IMR-90 (cell line): ENCODE measurements around the gene ZNF408. TPM values are rescaled to one million over a fixed set of nuclear protein-coding genes. Genes with fewer than 3 reads are reported as not detected.

ENCODE experiments used
- ATAC-seq: fragments of 200-7000 bp; cut with Tn5 transposase; 2 replicates; pipeline ENCODE4 v1.9.1; 2020; ENCODE audit warnings: low read depth, mild to moderate bottlenecking, moderate library complexity
- BruUV-seq: library from RNA; stranded (reverse); fragments of 400-500 nt; replicated peaks from 2 replicates; lab custom pipeline; 2021; lab: Mats Ljungman, UMichigan
- CTCF ChIA-PET: fragments of 300-600 bp; formaldehyde crosslinking; extraction: SDS; loops from one replicate; lab custom pipeline; 2021; ENCODE audit warnings: antibody characterized with exemption; lab: Yijun Ruan, JAX
- POLR2A ChIA-PET: fragments of 300-600 bp; sonication (Branson Sonifier 250); formaldehyde crosslinking; loops from one replicate; lab custom pipeline; 2022; ENCODE audit warnings: antibody characterized with exemption; ENCODE audit not compliant: unreplicated experiment; lab: Charles Lee
- DNase-seq: peaks from one replicate; pipeline ENCODE4 v3.0.0; 2013
- H2AFZ ChIP-seq: replicated peaks from 2 replicates; pipeline ENCODE3; 2013; ENCODE audit warnings: low read length, mild to moderate bottlenecking; ENCODE audit not compliant: poor library complexity
- H2AK5ac ChIP-seq: 2 replicates; pipeline ENCODE4 v1.6.1; 2013; ENCODE audit warnings: low read depth, low read length, inconsistent platforms
- H2AK9ac ChIP-seq: replicated peaks from 2 replicates; pipeline ENCODE3; 2013; ENCODE audit warnings: mild to moderate bottlenecking, low read depth, low read length, moderate library complexity; ENCODE audit not compliant: poor library complexity
- H2BK120ac ChIP-seq: 2 replicates; pipeline ENCODE4 v1.6.1; 2013; ENCODE audit warnings: low read depth, low read length, inconsistent platforms
- H2BK15ac ChIP-seq: 3 replicates; pipeline ENCODE4 v1.6.1; 2013; ENCODE audit warnings: low read depth, low read length, inconsistent platforms
- H2BK20ac ChIP-seq: 2 replicates; pipeline ENCODE4 v1.6.1; 2013; ENCODE audit warnings: low read depth, mild to moderate bottlenecking, inconsistent platforms, low read length, moderate library complexity
- H2BK5ac ChIP-seq: 2 replicates; pipeline ENCODE4 v1.6.1; 2013; ENCODE audit warnings: mild to moderate bottlenecking, low read depth, low read length, inconsistent platforms; ENCODE audit not compliant: poor library complexity, severe bottlenecking
- H3K14ac ChIP-seq: replicated peaks from 2 replicates; pipeline ENCODE4 v1.6.1; 2013; ENCODE audit warnings: low read depth, low read length, inconsistent platforms
- H3K18ac ChIP-seq: 2 replicates; pipeline ENCODE4 v1.6.1; 2013; ENCODE audit warnings: low read depth, low read length, control low read depth
- H3K23ac ChIP-seq: 2 replicates; pipeline ENCODE4 v1.6.1; 2013; ENCODE audit warnings: low read depth, low read length, inconsistent platforms
- H3K27ac ChIP-seq: 2 replicates; pipeline ENCODE4 v1.5.1; 2013; ENCODE audit warnings: mild to moderate bottlenecking, control low read depth, low read length; ENCODE audit not compliant: insufficient read depth
- H3K27me3 ChIP-seq: 2 replicates; pipeline ENCODE4 v1.6.1; 2013; ENCODE audit warnings: low read length; ENCODE audit not compliant: control insufficient read depth, insufficient read depth
- H3K36me3 ChIP-seq: 2 replicates; pipeline ENCODE4 v1.6.1; 2013; ENCODE audit warnings: low read length, mixed read lengths; ENCODE audit not compliant: control insufficient read depth, insufficient read depth
- H3K4ac ChIP-seq: 2 replicates; pipeline ENCODE4 v1.6.1; 2013; ENCODE audit warnings: low read depth, low read length, inconsistent platforms
- H3K4me1 ChIP-seq: 2 replicates; pipeline ENCODE4 v1.6.1; 2013; ENCODE audit warnings: low read length, mixed read lengths; ENCODE audit not compliant: control insufficient read depth, insufficient read depth
- H3K4me2 ChIP-seq: 2 replicates; pipeline ENCODE4 v1.6.1; 2013; ENCODE audit warnings: low read depth, mild to moderate bottlenecking, control low read depth, low read length, moderate library complexity
- H3K4me3 ChIP-seq: 2 replicates; pipeline ENCODE4 v1.5.1; 2013; ENCODE audit warnings: low read depth, mild to moderate bottlenecking, control low read depth, low read length, moderate library complexity; ENCODE audit not compliant: insufficient read depth
- H3K56ac ChIP-seq: 2 replicates; pipeline ENCODE4 v1.6.1; 2013; ENCODE audit warnings: low read length, inconsistent platforms; ENCODE audit not compliant: insufficient read depth; ENCODE audit errors: extremely low read depth
- H3K79me1 ChIP-seq, 2 experiments: 2 replicates each; pipeline ENCODE4 v1.6.1; 2013; ENCODE audit warnings: low read length in 2 of 2, inconsistent platforms in 1 of 2, low read depth in 1 of 2
- H3K9ac ChIP-seq: 2 replicates; pipeline ENCODE4 v1.6.1; 2013; ENCODE audit warnings: low read depth, low read length, control low read depth
- H3K9me1 ChIP-seq: 2 replicates; pipeline ENCODE4 v1.6.1; 2013; ENCODE audit warnings: low read length, inconsistent platforms; ENCODE audit not compliant: insufficient read depth
- H3K9me3 ChIP-seq: 2 replicates; pipeline ENCODE4 v1.6.1; 2013; ENCODE audit warnings: low read length; ENCODE audit not compliant: control insufficient read depth, insufficient read depth
- H4K20me1 ChIP-seq: 2 replicates; pipeline ENCODE4 v1.6.1; 2013; ENCODE audit warnings: low read length, inconsistent platforms; ENCODE audit not compliant: insufficient read depth
- H4K5ac ChIP-seq: 2 replicates; pipeline ENCODE4 v1.6.1; 2013; ENCODE audit warnings: mild to moderate bottlenecking, low read depth, low read length, control low read depth
- H4K8ac ChIP-seq, 2 experiments: 2 replicates each; pipeline ENCODE4 v1.6.1; 2013; ENCODE audit warnings: low read depth in 2 of 2, low read length in 2 of 2, control low read depth in 1 of 2, inconsistent platforms in 1 of 2
- H4K91ac ChIP-seq: 2 replicates; pipeline ENCODE4 v1.6.1; 2013; ENCODE audit warnings: low read depth, low read length, inconsistent platforms; ENCODE audit not compliant: insufficient read depth
- CHD1 ChIP-seq: IDR thresholded peaks from 2 replicates; pipeline ENCODE4 v1.6.1; 2012; ENCODE audit warnings: low read depth, low read length, improper control_type of control experiment
- CTCF ChIP-seq: conservative IDR thresholded peaks from 2 replicates; pipeline ENCODE4 v1.5.1; 2012; ENCODE audit warnings: mild to moderate bottlenecking, low read depth, low read length, improper control_type of control experiment
- POLR2A ChIP-seq: IDR thresholded peaks from 2 replicates; pipeline ENCODE4 v1.6.1; 2012; ENCODE audit warnings: mild to moderate bottlenecking, low read depth, low read length
- RFX5 ChIP-seq: IDR thresholded peaks from 2 replicates; pipeline ENCODE4 v1.8.0; 2012; ENCODE audit warnings: low read depth, mild to moderate bottlenecking, low read length, moderate library complexity
- WGBS, 2 experiments: methylation state at CpG; one replicate each; pipeline versions ENCODE4 v1.1.5 to v1.1.7; 2013; ENCODE audit warnings: missing lambda C conversion rate in 2 of 2; ENCODE audit not compliant: insufficient read length in 1 of 2; ENCODE audit errors: extremely low coverage in 2 of 2; 5-methylcytosine and 5-hydroxymethylcytosine counted together
- dilution Hi-C: fragments of 300-500 bp; cut with HindIII; formaldehyde crosslinking; loops from one replicate; pipeline ENCODE4 v1.14.3; 2018; ENCODE audit warnings: low sequenced_read_pairs; ENCODE audit not compliant: unreplicated experiment
- in situ Hi-C: fragments of 300-500 bp; cut with MboI; formaldehyde crosslinking; loops from 3 replicates; pipeline ENCODE4 v1.14.3; 2019; ENCODE audit warnings: low sequenced_read_pairs, inconsistent platforms, mixed read lengths
- intact Hi-C: fragments of 100-400 bp; cut with micrococcal nuclease; formaldehyde crosslinking; loops from 2 replicates; pipeline ENCODE4 v1.10.0; 2022
- polyA plus RNA-seq, 3 experiments: library from polyadenylated mRNA; depleted of rRNA; stranded (reverse); fragments of >200 nt; gene quantifications; 2 replicates each; pipeline ENCODE4 v1.2.3, GENCODE V29; 2012; ENCODE audit warnings: low replicate concordance in 1 of 3
- total RNA-seq: library from RNA; depleted of rRNA; stranded (reverse); fragments of >200 nt; gene quantifications from 2 replicates; pipeline ENCODE4 v1.2.3, GENCODE V29; 2012

ZNF408 gene
- total and polyA plus RNA-seq, 2 of the 4 experiments (the other 2 are of a cell fraction), result 9.5 to 11.1 TPM

GRCh38 chr11:46722566-46723358, 21.9 kb downstream of the ZNF408 start:
- H2BK5ac ChIP-seq, result no peak overlapping the region
- H3K56ac ChIP-seq, result no peak overlapping the region
- H3K23ac ChIP-seq, result no peak overlapping the region
- in situ Hi-C loops (no loop called here), dilution Hi-C loops (no loop called here), intact Hi-C loops (no loop called here)
- DNase-seq (no peak), ATAC-seq (no peak)
- no peak overlapping the region for H3K4ac ChIP-seq
- WGBS, 2 experiments, result no CpG with 5 or more reads among the region's 11 CpGs
- H3K36me3 ChIP-seq, result no peaks in the 10 kb centered on the region
- H3K9me3 ChIP-seq, result no peaks in the 10 kb centered on the region
- H2AFZ ChIP-seq, result no peak overlapping the region
- H3K27ac ChIP-seq, result no peak overlapping the region
- no peak overlapping the region for H2BK15ac ChIP-seq
- H2BK20ac ChIP-seq, result no peak overlapping the region
- no peaks in the 10 kb centered on the region; a peak in 1 of 4 replicates for H3K79me1 ChIP-seq
- no peak overlapping the region for H2BK120ac ChIP-seq
- no peak overlapping the region for H3K4me3 ChIP-seq
- no TSS peak for BruUV-seq
- no peak overlapping the region for H3K4me2 ChIP-seq
- H3K18ac ChIP-seq, result no peak overlapping the region
- H4K8ac ChIP-seq, result no peak overlapping the region
- H3K9me1 ChIP-seq, result peaks cover 10% of the 10 kb centered on the region
- no peak overlapping the region for H2AK5ac ChIP-seq
- ChIA-PET POLR2A (no interaction called here), CTCF (no interaction called here)
- no peak overlapping the region for H3K9ac ChIP-seq
- no peak overlapping the region for H4K91ac ChIP-seq
- H3K14ac ChIP-seq, result no peak overlapping the region
- TF ChIP-seq RFX5 (no peak), CTCF (no peak), CHD1 (no peak), POLR2A (no peak)
- H3K27me3 ChIP-seq, result no peaks in the 10 kb centered on the region
- H2AK9ac ChIP-seq, result no peak overlapping the region
- no peaks in the 10 kb centered on the region for H4K20me1 ChIP-seq
- peaks cover 5% of the 10 kb centered on the region for H3K4me1 ChIP-seq
- no peak overlapping the region for H4K5ac ChIP-seq
